Measurements from ENCODE around the gene UBE2R2.

Gene UBE2R2

GRCh38 chr9:33885948-33886347, 69.0 kb downstream of the UBE2R2 start:
- no peak for DNase-seq (ENCODE audit: low read depth)
- TF ChIP-seq CTCF (IDR thresholded peaks at IDR 0.05; ENCODE audit: insufficient read depth, low read depth, low read length, missing control alignments): no peak
- no peak overlapping the region for H3K4me3 ChIP-seq (ENCODE audit: low read depth, low read length)

GRCh38 chr9:33893861-33894260, 76.9 kb downstream of the UBE2R2 start:
- no peak for TF ChIP-seq CTCF (IDR thresholded peaks at IDR 0.05; ENCODE audit: insufficient read depth, low read depth, low read length, missing control alignments)
- no peak for DNase-seq (ENCODE audit: low read depth)

GRCh38 chr9:33894316-33894715, 77.4 kb downstream of the UBE2R2 start:
- TF ChIP-seq CTCF (IDR thresholded peaks at IDR 0.05; ENCODE audit: insufficient read depth, low read depth, low read length, missing control alignments): no peak
- H3K4me3 ChIP-seq (ENCODE audit: low read depth, low read length): no peak overlapping the region
- no peak for DNase-seq (ENCODE audit: low read depth)

More at GRCh38 chr9:33893861-33894260, 76.9 kb downstream of the UBE2R2 start:
- H3K4me3 ChIP-seq (ENCODE audit: low read depth, low read length): no peak overlapping the region

- no peak for DNase-seq (ENCODE audit: low read depth)
- TF ChIP-seq CTCF (IDR thresholded peaks at IDR 0.05; ENCODE audit: insufficient read depth, low read depth, low read length, missing control alignments): no peak
- no peak overlapping the region for H3K4me3 ChIP-seq (ENCODE audit: low read depth, low read length)
Observed at GRCh38 chr9:33903157-33903780, 86.3 kb downstream of the UBE2R2 start.

- no peak overlapping the region for H3K4me3 ChIP-seq (ENCODE audit: low read depth, low read length)
- no peak for DNase-seq (ENCODE audit: low read depth)
- no peak for TF ChIP-seq CTCF (IDR thresholded peaks at IDR 0.05; ENCODE audit: insufficient read depth, low read depth, low read length, missing control alignments)
Observed at GRCh38 chr9:33905137-33905536, 88.2 kb downstream of the UBE2R2 start.

- TF ChIP-seq CTCF (IDR thresholded peaks at IDR 0.05; ENCODE audit: insufficient read depth, low read depth, low read length, missing control alignments): no peak
- H3K4me3 ChIP-seq (ENCODE audit: low read depth, low read length): no peak overlapping the region
- no peak for DNase-seq (ENCODE audit: low read depth)
Observed at GRCh38 chr9:33906769-33907168, 89.8 kb downstream of the UBE2R2 start.

- no peak for DNase-seq (ENCODE audit: low read depth)
- TF ChIP-seq CTCF (IDR thresholded peaks at IDR 0.05; ENCODE audit: insufficient read depth, low read depth, low read length, missing control alignments): no peak
- no peak overlapping the region for H3K4me3 ChIP-seq (ENCODE audit: low read depth, low read length)
Observed at GRCh38 chr9:33907347-33907746, 90.4 kb downstream of the UBE2R2 start.

Measured in GM12865 (cell line).